Stimulated activated CD8-positive, alpha-beta memory T cell treated with anti-CD3 and anti-CD28 coated beads, Interleukin-2, amount 100 ng/mL, for 1 hour (primary cell): ENCODE data around the gene TRIM24.
A peak's percentile ranks its signal among the peaks of the same experiment; 100 is the strongest.
"Not testable (repeated sequence)": the region's sequence is repeated elsewhere in the genome, so short reads cannot be mapped to it uniquely, and the experiment has no call there.

Source experiments
- DNase-seq, 2 donors: peaks; one replicate each; pipeline ENCODE4 v3.0.0-alpha.2; 2020; ENCODE audit warnings: low read depth in 2 of 2

Gene TRIM24

GRCh38 chr7:138460176-138460648 is at the start of gene TRIM24:
TRIM24 (plus strand) TSS chr7:138460259; CDS start chr7:138460549, 290 bp downstream.
- DNase-seq: no peak

DNA sequence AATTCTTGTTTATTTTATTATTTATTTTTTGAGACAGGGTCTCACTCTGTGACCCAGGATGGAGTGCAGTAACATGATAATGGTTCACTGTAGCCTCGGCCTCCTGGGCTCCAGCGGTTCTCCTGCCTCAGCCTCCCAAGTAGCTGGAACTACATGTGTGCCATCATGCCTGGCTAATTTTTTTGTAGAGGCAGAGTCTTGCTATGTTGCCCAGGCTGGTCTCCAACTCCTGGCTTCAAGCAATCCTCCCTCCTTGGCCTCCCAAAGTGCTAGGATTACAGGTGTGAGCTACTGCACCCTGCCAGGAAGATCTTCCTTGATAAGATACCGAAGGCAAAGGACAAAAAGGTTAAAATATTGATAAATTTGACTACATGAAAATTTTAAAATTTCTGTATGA is 48.0 kb upstream of the TRIM24 start:
- DNase-seq: not testable (repeated sequence)

- DNase-seq: not testable (repeated sequence)
Measured at GRCh38 chr7:138412921-138413320, 47.1 kb upstream of the TRIM24 start.

- no peak for DNase-seq
Measured at GRCh38 chr7:138417078-138417700, 42.9 kb upstream of the TRIM24 start.

DNA sequence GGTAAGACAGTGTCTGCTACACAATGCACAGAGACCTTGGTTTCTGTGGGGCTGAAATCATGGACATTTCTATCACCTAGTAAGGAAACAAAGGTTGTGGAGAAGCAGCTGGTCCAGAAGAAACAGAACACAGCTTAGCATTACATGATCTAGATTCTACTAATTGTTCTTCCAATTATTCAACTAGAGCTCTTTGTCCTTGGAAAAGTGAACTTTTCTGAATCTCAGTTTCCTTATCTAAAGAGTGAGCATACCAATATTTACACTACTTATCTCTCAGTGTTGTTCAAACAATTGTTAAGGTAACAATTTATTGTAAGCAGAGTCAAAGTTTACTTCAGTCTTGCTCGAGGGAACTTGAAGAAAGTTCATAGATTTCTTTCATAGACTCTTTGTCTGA is 42.3 kb upstream of the TRIM24 start:
- no peak for DNase-seq

GRCh38 chr7:138418403-138418802 is 41.7 kb upstream of the TRIM24 start:
- DNase-seq: not testable (repeated sequence)

DNA sequence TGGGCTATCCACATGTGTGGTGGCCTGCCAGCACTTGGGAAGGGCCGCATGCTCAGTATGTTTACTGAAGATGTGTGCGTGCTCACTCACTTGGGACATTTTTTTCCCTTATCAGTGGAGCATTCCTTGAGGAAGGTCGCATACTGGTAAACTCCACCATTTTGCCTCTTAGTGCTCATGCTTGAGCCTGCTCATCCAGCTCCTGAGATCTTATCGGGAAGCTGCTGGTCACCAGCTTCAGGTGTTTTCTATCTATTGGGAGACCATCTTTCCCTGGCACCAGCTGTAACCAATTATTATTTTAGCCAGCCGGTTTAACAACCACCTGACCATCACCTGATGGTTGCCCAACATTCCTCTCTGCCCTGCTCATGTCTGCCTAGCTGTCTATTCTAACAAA is 35.0 kb upstream of the TRIM24 start:
- DNase-seq: no peak

GRCh38 chr7:138429577-138430250 is 30.3 kb upstream of the TRIM24 start:
- DNase-seq: no peak

- DNase-seq: no peak
Measured at GRCh38 chr7:138431517-138431916, 28.5 kb upstream of the TRIM24 start.

- DNase-seq: no peak
Measured at GRCh38 chr7:138433583-138434443, 26.2 kb upstream of the TRIM24 start.

DNA sequence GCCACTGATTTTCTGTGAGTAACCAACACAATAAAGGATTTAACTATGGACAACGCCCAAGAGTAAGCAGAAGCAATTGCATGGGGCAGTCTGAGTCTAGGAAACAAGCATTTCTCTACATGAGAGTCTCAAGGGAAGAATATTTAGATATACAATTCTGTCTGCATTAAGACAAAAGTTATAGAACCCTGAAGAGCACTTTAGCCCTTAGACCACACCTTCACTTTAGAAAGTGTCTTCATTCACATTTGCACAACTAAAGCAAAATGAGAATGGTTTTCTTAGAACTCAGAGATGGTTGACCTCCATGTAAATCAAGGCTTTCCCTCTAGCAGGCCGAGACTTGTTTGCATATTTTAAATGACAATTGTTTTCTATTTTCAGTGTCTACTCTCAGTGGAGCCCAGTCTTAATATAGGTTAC is 25.5 kb upstream of the TRIM24 start:
- no peak for DNase-seq

DNA sequence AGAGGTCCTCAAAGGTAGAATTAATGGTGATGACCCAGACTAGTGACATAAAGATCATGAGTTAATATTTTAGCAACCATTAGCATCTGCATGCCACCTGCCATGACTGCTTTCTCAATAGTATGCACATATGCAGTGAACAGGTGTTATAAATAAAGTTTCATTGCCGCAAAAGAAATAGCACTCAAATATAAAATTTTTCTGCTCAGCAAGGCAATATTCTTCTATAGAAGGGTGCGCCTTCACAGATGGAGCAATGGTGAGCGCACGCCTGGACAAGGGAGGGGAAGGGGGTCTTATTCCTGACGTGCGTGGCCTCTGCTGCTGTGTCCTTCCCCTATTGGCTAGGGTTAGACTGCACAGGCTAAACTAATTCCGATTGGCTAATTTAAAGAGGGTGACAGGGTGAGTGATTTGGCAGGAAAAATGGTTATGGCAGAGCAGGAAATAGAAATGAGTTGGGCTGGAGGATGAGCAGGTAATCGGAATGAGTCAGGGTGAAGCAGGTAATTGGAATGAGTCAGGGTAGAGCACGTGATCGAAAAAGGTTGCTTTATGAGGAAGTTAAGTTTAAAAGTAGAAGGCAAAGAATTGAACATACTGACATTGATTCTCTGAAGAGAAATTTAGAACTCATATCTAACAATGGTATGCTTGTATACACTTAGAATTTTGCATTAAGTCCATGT is 24.7 kb upstream of the TRIM24 start:
- DNase-seq: no peak

DNA sequence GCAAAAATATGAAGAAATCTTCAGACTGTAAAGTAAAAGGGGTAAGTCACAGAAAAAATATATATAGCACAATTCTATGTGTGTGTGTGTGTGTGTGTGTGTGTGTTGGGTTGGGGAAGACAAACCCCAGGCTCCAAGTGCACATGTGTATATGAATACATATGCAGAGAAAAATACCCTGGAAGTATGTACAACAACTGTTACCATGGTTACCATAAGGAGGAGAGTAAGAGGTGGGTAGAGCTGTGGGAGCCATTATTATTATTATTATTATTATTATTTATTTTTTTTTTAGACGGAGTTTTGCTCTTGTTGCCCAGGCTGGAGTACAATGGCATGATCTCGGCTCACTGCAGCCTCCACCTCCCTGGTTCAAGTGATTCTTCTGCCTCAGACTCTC is 23.7 kb upstream of the TRIM24 start:
- DNase-seq: no peak

DNA sequence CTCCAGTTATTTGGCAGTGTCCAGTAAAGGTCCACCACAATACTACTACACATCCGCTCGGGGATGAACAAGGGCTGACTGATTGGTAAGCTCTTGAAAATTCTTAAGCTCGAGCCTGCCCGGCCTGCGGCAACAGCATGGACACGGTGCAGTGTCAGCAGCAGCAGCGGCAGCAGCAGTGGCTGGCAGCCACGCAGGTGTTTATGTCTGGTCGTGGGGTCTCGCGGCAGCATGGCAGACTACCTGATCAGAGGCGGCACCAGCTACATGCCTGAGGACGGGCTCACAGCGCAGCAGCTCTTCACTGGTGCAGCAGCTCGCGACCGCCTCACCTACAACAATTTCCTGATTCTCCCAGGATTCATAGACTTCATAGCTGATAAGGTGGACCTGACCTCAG is 19.6 kb upstream of the TRIM24 start:
- no peak for DNase-seq

GRCh38 chr7:138442822-138443221 is 17.2 kb upstream of the TRIM24 start:
- DNase-seq: no peak

- DNase-seq: peak in 1 of 2 donors; percentile 9
Measured at GRCh38 chr7:138449580-138449979, 10.5 kb upstream of the TRIM24 start.

- DNase-seq: no peak
Measured at GRCh38 chr7:138455609-138456008, 4.5 kb upstream of the TRIM24 start.

DNA sequence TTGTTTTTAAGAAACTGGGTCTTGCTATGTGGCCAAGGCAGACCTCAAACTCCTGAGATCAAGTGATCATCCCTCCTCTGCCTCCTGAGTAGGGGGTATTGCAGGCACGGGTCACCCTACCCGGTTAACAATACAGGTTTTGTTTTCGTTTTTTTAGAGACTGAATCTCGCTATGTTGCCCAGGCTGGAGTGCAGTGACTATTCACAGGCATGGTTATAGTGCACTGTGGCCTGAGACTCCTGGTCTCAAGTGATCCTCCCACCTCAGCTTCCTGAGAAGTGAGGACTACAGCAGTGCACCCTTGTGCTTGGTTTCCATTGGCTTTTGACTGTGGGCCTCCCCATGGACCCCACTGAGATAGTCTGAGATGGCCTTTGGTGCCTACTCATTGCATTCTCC is 3.8 kb upstream of the TRIM24 start:
- no peak for DNase-seq

DNA sequence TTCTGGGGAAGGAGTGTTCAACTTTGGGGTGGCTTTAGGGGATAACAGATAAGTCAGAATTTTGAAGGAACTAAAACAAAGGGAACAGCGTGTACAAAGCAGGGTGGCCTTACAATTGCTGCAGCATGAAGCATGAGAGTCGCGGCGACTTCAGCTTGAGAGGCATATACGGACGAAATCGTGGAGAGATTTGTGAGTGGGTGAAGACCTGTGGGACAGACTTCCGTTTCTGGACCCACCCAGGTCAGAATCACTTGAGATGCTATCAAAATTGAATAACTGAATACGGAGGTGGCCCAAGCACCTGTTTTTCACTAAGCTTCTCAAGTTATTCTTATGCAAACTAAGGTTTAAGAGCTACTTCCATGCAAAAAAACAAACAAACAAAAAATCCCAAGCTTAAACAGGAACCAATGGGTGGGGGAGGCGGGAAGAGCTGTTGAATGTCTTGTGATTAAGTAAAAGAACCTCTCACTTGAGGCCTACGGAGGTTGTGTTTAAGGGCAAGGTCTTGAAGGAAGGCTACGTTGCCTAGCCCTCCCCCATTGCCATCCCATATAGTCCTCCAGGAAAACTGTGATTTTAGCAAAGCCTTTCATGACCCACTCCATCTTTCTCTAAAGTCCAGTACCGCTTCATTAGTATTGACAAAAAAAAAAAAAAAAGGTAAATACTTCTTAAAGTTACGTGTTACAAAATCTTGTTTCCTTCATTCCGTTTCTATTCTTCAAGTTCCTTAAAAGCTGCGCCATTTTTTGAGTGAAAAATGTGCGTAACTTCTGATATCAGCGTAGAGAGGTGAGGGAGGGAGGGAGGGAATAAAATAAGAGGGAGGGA is 1.3 kb upstream of the TRIM24 start:
- DNase-seq: no peak

DNA sequence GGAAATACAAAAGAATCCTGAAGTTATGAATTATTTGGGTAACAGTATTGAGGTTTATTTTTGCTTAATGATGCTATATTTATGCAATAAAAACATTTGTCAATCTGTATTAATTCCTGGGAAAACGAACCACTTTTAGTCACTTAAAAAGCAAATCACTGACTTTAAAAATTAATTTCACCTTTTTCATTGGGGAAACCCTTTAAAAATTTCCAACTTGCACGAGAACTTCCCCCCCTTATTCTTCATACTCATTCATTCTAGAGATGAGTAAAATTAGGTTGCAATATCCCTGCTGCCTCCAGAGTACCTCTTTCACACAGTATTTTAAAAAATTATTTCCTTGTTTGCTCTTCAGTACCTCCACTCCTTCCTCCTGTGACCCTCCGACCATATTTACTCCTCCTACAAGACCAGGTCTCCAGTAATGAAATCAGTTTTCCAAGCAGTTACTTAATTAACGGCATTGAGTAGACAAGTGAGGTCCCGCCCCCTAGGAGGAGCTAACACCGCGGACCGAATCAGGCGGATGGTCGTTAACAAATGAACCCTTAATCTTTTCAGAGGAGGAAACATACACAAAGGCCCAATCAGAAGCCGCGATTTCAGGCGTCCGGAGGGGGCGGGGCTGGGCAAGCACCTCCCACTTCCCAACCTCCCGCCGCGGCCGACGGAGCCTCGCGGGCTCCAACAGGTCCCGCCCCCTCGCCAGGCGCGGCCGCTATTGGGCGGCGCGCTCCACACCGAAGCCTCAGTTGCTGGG is 465 bp upstream of the TRIM24 start:
- peak; percentile 95 to 96 for DNase-seq
